Measurements from ENCODE around the gene TRAFD1.
"Not testable (repeated sequence)": the region's sequence is repeated elsewhere in the genome, so short reads cannot be mapped to it uniquely, and the experiment has no call there.

TRAFD1 gene

GRCh38 chr12:112116232-112117060 lies 8.9 kb upstream of the TRAFD1 start:
- DNase-seq (ENCODE audit: low read depth) = no peak

- DNase-seq (ENCODE audit: low read depth) = no peak
Measured at GRCh38 chr12:112117685-112118084, 7.7 kb upstream of the TRAFD1 start.

DNA sequence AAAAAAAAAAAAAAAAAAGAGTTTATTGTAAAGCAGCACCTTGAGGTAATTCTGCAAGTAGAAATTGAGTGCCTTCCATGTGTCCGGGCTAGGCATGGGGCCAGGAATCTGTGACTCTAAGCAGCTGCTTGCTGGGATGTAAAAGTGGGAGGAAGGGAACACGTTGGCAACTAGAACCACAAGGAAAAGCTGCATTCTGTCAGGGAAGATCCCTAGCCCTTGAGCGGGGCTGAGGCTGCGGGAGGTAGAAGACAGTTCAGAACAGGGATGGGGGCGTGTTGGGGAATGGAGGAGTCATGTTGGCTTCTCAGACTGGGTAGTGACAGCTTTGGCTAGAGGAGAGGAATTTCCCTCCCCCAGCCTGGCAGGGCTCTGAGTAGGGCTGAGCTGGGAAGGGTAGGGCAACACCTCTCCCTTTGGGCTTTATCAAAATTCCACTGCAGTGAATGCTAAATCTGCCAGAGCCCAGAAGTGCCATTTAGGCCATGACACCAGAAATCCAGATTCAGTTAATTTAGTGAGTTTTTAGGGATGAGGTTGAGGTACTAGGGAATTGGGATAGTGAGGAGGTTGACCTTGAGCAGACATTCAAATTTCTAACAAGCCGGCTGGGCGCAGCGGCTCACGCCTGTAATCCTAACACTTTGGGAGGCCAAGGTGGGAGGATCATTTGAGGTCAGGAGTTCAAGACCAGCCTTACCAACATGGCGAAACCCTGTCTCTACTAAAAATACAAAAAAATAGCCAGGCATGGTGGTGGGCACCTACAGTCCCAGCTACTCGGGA lies 3.4 kb upstream of the TRAFD1 start:
- no peak for DNase-seq (ENCODE audit: low read depth)

DNA sequence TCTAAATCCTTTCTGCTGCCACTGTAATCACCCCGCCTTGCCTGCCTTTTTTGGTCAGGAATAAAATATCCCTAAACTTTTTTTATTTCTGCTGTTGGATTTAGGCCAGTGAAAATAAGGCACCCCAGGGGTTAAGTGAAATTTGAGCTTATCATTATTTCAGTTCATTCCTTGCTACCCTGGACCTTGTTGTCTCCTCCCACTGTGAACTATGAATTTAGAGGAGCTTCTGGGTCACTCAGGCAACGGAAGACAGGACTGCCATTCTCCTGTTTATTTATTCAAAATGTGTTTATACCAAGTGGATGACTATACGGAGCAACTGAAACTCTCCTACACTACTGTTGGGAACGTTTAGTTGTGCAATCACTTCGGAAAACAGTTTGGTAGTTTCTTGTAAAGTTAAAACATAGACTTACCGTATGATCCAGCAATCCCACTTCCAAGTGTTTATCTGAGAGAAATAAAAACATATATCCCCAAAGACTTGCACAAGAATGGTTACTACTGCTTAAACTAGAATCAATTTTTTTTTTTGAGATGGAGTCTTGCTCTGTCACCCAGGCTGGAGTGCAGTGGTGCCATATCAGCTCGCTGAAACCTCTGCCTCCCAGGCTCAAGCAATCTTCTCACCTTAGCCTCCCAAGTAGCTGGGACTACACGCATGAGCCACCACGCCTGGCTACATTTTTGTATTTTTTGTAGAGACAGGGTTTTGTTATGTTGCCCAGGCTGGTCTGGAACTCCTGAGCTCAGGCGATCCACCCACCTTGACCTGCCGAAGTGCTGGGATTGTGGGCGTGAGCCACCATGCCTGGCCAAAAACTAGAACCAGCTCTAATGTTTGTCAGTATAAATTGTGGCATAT lies 2.3 kb upstream of the TRAFD1 start:
- no peak for DNase-seq (ENCODE audit: low read depth)

GRCh38 chr12:112124918-112125249 lies 476 bp upstream of the TRAFD1 start:
- DNase-seq (ENCODE audit: low read depth) = no peak

GRCh38 chr12:112126000-112126438 lies 659 bp downstream of the TRAFD1 start:
- no peak for DNase-seq (ENCODE audit: low read depth)

DNA sequence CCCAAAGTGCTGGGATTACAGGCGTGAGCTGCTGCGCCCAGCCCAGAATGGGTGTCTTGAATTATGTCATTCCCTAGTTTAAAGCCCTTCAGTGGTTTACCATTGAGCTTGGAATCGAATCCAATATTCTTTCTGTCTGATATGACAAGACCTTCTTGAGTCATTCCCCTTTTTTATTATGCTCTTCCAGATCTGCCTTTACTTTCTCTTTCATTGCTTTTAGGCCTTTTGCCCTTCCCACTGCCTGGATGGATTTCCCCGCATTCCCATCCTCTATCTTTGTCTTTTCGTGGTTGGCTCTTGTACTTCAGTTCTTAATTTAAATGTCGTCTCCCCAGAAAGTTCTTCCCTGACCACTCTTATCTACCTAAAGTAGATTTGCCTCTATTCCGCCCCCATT lies 1.6 kb downstream of the TRAFD1 start:
- no peak for DNase-seq (ENCODE audit: low read depth)

DNA sequence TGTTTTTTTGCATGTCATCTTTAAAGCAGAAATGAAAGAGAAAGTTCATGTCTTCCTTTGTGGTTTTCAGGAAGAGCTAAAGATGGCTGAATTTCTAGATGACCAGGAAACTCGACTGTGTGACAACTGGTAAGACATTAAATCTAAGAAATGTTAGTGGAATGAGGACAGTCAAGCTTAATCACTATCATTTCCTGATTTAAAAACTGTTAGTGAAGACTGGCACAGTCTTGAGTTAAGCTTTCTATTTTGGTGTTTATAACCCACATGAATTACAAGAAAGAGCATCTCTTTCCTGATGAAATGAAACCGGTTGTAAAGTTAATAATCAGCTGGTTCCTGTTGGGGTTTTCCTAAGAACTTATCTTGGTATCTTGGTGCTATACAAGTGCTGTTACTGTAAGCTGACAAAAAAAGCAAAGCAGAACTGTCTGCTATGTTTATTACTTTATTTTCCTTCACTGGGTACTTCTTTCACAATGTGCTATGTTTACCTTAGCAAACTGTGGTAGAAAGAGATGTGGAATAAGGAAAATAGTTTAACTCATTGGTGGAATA lies 5.2 kb downstream of the TRAFD1 start:
- no peak for DNase-seq (ENCODE audit: low read depth)

DNA sequence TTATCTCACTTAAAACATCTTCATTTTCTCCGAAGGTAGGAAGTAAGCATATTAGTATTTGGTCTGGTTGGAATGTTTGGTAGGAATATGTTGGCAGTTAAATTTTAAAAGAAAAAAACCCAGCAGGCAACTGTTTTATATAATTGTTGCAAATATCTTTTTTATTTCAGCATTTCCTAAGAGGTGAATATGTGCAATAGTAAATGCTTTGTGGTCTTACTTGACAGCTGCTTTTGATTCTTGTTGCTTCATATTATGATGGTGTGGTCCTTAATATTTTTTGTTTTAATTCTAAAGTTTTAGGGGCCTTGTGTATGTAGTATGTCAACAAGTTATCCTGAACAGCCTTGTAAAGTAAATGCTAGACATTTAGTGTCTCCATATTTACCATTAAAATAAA lies 6.3 kb downstream of the TRAFD1 start:
- no peak for DNase-seq (ENCODE audit: low read depth)

GRCh38 chr12:112133418-112133817 lies 8.1 kb downstream of the TRAFD1 start:
- no peak for DNase-seq (ENCODE audit: low read depth)

DNA sequence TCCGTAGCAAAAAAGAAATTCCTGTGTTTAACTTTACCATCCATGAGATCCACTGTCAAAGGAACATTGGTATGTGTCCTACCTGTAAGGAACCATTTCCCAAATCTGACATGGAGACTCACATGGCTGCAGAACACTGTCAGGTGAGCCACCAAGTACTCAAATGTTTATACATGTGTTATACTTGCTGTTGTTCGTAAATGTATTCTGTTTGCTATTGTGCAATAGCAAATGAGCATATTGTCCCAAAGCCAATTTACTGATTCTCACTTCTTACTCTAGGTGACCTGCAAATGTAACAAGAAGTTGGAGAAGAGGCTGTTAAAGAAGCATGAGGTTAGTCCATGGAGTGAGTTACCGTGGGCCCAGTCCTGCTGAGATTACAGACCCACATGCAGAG lies 9.4 kb downstream of the TRAFD1 start:
- DNase-seq (ENCODE audit: low read depth) = no peak

- no peak for DNase-seq (ENCODE audit: low read depth)
Measured at GRCh38 chr12:112140728-112141127, 15.4 kb downstream of the TRAFD1 start.

DNA sequence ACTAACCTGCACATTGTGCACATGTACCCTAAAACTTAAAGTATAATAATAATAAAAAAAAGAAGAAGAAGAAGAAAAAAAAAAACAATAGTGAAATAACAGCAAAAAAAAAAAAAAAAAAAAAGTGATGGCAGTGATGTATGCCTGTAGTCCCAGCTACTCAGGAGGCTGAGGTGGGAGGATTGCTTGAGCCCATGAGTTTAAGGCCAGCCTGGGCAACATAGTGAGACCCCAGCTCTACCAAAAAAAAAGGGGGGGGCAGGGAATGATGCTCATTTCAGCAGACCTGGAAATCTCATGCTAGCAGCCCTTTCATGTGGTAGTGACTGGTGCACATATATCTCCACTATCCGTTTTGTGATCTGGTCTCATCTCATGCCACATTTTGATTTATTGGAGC lies 20.8 kb downstream of the TRAFD1 start:
- no peak for DNase-seq (ENCODE audit: low read depth)

GRCh38 chr12:112148031-112148513 lies 22.7 kb downstream of the TRAFD1 start:
- DNase-seq (ENCODE audit: low read depth) = no peak

DNA sequence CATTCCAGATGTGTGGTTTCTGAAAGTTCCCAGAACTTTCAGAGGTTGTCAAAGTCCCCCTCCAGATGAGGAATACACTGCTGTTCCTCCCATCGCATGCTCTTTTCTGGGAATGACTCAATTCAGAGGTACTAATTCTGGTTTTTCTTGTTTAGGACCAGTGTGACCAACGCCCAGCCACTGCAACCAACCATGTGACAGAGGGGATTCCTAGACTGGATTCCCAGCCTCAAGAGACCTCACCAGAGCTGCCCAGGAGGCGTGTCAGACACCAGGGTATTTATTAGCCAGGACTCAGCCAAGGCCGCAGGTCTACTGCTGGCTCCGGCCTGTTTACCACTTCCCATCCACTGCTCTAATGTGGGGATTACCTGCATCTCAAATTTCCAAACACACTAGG lies 24.2 kb downstream of the TRAFD1 start:
- no peak for DNase-seq (ENCODE audit: low read depth)

DNA sequence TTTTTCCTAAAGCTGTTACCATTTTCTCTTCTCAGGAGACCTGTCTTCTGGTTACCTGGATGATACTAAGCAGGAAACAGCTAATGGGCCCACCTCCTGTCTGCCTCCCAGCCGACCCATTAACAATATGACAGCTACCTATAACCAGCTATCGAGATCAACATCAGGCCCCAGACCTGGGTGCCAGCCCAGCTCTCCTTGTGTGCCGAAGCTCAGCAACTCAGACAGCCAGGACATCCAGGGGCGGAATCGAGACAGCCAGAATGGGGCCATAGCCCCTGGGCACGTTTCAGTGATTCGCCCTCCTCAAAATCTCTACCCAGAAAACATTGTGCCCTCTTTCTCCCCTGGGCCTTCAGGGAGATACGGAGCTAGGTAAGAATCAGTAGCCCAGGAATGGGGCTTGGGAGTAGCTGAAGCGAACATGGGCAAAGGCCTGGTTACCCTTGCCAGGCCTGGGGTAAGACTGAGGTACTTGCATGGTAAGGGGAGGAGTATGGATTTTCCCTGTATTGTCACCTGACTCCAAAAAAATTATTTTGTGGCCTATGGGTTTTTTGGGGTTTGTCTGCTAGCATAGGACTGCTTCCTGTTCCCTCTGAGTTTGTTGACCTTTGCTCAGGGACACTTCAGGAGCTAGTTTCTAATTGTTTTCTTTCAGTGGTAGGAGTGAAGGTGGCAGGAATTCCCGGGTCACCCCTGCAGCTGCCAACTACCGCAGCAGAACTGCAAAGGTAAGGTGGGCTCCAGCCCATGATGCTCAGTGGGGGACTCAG lies 26.6 kb downstream of the TRAFD1 start:
- no peak for DNase-seq (ENCODE audit: low read depth)

DNA sequence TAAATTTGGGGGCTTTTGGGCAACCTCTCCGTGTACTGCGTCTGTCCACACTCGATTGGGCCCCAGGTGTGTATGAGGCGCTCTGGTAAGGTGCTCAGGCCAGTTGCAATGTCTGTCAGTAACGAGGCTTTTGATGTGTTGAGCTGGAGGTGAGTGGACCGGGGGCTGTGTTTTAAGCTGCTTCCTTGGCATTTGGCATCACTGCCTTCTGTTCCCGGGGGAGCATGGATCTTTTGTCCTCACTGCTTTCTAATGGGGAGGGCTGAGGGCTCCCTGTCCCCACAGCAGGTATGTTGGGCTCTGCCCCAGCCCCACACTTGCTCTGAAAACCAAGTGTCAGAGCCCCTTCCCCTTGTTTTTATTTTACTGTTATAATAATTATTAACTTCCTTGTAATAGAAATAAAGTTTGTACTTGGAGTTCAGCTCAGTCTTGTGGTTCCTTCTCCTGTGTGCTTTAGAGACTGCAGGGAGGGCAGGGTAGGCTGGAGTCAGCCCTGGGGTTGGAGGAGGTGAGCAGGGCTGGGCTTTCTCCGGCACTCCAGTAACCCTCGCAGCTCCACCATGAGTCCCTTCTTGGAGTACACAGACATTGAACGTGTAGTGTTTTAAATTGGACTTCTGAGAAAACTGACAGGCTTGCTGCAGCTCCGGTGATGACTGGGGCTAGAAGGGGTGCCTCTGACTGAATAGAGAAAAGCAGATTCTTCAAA lies 28.0 kb downstream of the TRAFD1 start:
- no peak for DNase-seq (ENCODE audit: low read depth)

DNA sequence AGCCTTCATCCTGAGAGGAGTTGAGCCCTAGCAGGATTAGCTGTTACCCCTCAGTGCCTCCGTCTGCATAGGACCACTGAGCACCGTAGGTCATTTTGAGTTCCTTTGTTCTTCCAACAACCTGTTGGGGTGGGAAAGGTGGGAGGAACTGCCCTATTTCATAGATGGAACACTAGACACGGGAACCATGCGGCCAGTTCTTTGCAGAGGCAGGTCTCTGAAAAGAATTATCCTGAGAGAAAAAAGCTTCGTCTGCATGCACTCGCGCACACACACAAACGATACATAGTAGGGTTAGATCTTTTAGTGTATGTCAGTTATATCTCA lies 28.5 kb downstream of the TRAFD1 start:
- DNase-seq (ENCODE audit: low read depth) = no peak

DNA sequence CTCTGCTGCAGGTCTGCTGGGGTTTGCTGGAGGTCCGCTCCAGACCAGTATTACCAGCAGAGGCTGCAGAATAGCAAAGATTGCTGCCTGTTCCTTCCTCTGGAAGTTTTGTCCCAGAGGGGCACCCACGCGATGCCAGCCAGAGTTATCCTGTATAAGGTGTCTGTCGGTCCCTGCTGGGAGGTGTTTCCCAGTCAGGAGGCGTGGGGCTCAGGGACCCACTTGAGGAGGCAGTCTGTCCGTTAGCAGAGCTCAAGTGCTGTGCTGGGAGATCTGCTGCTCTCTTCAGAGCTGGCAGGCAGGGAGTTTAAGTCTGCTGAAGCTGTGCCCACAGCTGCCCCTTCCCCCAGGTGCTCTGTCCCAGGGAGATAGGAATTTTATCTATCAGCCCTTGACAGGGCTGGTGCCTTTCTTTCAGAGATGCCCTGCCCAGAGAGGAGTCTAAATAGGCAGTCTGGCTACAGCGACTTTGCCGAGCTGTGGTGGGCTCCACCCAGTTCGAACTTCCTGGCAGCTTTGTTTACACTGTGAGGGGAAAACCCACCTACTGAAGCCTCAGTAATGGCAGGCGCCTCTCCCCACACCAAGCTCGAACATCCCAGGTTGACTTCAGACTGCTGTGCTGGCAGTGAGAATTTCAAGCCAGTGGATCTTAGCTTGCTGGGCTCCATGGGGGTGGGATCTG lies 33.2 kb downstream of the TRAFD1 start:
- not testable (repeated sequence) for DNase-seq (ENCODE audit: low read depth)

GRCh38 chr12:112159146-112159541 lies 33.8 kb downstream of the TRAFD1 start:
- DNase-seq (ENCODE audit: low read depth) = no peak

Data from stimulated activated CD8-positive, alpha-beta memory T cell treated with anti-CD3 and anti-CD28 coated beads, Interleukin-12 subunit alpha, Interleukin-12 subunit beta, amount 100 ng/mL, for 4 hours (primary cell).